ENCODE measurements around the gene NSD1. TPM values are rescaled to one million over a fixed set of nuclear protein-coding genes. Genes with fewer than 3 reads are reported as not detected.
A peak's percentile ranks its signal among the peaks of the same experiment; 100 is the strongest.

The NSD1 gene
- total RNA-seq, 2 donors from 2014 or later: 89.8 to 114 TPM

DNA sequence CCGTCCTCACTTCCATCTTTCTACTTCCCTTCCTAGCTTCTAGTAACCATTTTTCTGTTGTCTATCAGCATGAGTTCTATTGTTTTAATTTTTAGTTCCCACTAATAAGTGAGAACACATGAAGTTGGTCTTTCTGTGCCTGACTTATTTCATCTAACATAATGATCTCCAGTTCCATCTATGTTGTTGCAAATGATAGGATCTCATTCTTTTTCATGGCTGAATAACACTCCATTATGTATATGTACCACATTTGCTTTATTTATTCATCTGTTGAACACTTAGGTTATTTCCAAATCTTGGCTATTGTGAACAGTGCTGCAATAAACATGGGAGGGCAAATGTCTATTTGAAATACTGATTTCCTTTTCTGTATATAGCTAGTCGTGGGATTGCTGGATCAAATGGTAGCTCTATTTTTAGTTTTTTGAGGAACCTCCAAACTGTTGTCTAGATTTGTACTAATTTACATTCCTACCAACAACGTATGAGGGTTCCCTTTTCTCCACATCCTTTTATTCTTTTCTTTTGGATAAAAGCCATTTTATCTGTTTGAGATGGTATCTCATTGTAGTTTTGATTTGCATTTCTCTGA, 50.3 kb downstream of the NSD1 start:
- ATAC-seq (replicated peaks in 1 of 2) (no peak), DNase-seq (no peak)
- Mint-ChIP-seq H3K27ac (peak overlapping the region; percentile 83), H3K9me3 (no peaks in the 10 kb centered on the region), H3K36me3 (ENCODE audit: insufficient read depth in 2 of 2) (peaks cover 0 to 4% of the 10 kb centered on the region in 2 donors), H3K27me3 (ENCODE audit: low read depth) (no peaks in the 10 kb centered on the region), H3K4me3 (no peak overlapping the region), H3K4me1 (ENCODE audit: low read depth) (peaks cover 30% of the 10 kb centered on the region)

- ATAC-seq (replicated peaks in 1 of 2): no peak
- Mint-ChIP-seq H3K4me1 (ENCODE audit: low read depth) (peaks cover 30% of the 10 kb centered on the region), H3K27me3 (ENCODE audit: low read depth) (no peaks in the 10 kb centered on the region)
Measured at GRCh38 chr5:177185993-177186392, 52.4 kb downstream of the NSD1 start.

GRCh38 chr5:177186645-177187044, 53.1 kb downstream of the NSD1 start:
- peaks cover 0 to 5% of the 10 kb centered on the region in 2 donors for H3K36me3 Mint-ChIP-seq (ENCODE audit: insufficient read depth in 2 of 2)
- H3K9me3 Mint-ChIP-seq: no peaks in the 10 kb centered on the region
- no peaks in the 10 kb centered on the region for H3K27me3 Mint-ChIP-seq (ENCODE audit: low read depth)
- peaks cover 30% of the 10 kb centered on the region for H3K4me1 Mint-ChIP-seq (ENCODE audit: low read depth)
- DNase-seq (no peak), ATAC-seq (replicated peaks in 1 of 2) (no peak)
- H3K4me3 Mint-ChIP-seq: no peak overlapping the region
- no peak overlapping the region for H3K27ac Mint-ChIP-seq

More at GRCh38 chr5:177185993-177186392, 52.4 kb downstream of the NSD1 start:
- Mint-ChIP-seq H3K36me3 (ENCODE audit: insufficient read depth in 2 of 2) (peaks cover 0 to 6% of the 10 kb centered on the region in 2 donors), H3K27ac (no peak overlapping the region), H3K4me3 (no peak overlapping the region), H3K9me3 (no peaks in the 10 kb centered on the region)
- no peak for DNase-seq

DNA sequence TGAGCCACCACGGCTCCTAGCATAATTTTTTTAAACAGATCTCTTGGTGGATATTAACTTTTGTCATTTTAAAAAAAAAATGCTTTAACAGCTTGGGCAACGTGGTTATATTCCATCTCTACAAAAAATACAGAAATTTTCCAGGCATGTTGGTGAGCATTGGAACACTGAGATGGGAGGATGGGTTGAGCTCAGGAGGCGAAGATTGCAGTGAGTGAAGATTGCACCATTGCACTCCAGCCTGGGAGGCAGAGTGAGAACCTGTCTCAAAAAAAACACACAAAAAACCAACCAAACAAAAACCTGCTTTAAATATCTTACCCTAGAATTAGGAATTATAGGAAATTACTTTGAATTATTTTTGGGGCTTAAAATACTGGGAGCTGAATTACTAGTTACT, 55.2 kb downstream of the NSD1 start:
- peak overlapping the region; percentile 42 for H3K27ac Mint-ChIP-seq
- no peaks in the 10 kb centered on the region for H3K9me3 Mint-ChIP-seq
- H3K4me1 Mint-ChIP-seq (ENCODE audit: low read depth): peaks cover 21% of the 10 kb centered on the region
- no peaks in the 10 kb centered on the region for H3K27me3 Mint-ChIP-seq (ENCODE audit: low read depth)
- no peak overlapping the region for H3K4me3 Mint-ChIP-seq
- DNase-seq (no peak), ATAC-seq (replicated peaks in 1 of 2) (no peak)
- H3K36me3 Mint-ChIP-seq (ENCODE audit: insufficient read depth in 2 of 2): peaks cover 0 to 7% of the 10 kb centered on the region in 2 donors

- ATAC-seq (replicated peaks in 1 of 2) (no peak), DNase-seq (no peak)
- Mint-ChIP-seq H3K9me3 (no peaks in the 10 kb centered on the region), H3K27me3 (ENCODE audit: low read depth) (no peaks in the 10 kb centered on the region), H3K4me1 (ENCODE audit: low read depth) (peaks cover 15% of the 10 kb centered on the region), H3K36me3 (ENCODE audit: insufficient read depth in 2 of 2) (peaks cover 0 to 9% of the 10 kb centered on the region in 2 donors), H3K4me3 (no peak overlapping the region), H3K27ac (peak overlapping the region; percentile 54)
Measured at GRCh38 chr5:177189416-177189815, 55.8 kb downstream of the NSD1 start.

GRCh38 chr5:177189965-177190364, 56.4 kb downstream of the NSD1 start:
- H3K9me3 Mint-ChIP-seq: no peaks in the 10 kb centered on the region
- no peak overlapping the region for H3K27ac Mint-ChIP-seq
- H3K36me3 Mint-ChIP-seq (ENCODE audit: insufficient read depth in 2 of 2): peaks cover 0 to 9% of the 10 kb centered on the region in 2 donors
- H3K4me3 Mint-ChIP-seq: no peak overlapping the region
- peaks cover 15% of the 10 kb centered on the region for H3K4me1 Mint-ChIP-seq (ENCODE audit: low read depth)
- ATAC-seq (replicated peaks in 1 of 2) (no peak), DNase-seq (no peak)
- no peaks in the 10 kb centered on the region for H3K27me3 Mint-ChIP-seq (ENCODE audit: low read depth)

DNA sequence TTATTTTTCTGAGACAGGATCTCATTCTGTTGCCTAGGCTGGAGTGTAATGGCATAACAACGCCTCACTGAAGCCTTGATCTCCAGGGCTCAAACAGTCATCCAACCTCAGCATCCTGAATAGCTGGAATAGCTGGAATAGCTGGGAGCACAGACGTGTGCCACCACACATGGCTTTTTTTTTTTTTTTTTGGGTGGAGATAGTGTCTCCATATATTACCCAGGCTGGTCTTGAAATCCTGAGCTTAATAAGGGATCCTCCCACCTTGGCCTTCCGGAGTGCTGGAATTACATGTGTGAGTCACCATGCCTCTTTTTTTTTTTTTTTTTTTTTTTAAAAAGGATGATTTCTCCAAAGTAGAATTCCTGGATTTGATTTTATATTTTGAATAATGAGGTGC, 60.7 kb downstream of the NSD1 start:
- no peaks in the 10 kb centered on the region for H3K9me3 Mint-ChIP-seq
- no peaks in the 10 kb centered on the region for H3K4me1 Mint-ChIP-seq (ENCODE audit: low read depth)
- ATAC-seq (replicated peaks in 1 of 2) (no peak), DNase-seq (no peak)
- peaks cover 0 to 17% of the 10 kb centered on the region in 2 donors for H3K36me3 Mint-ChIP-seq (ENCODE audit: insufficient read depth in 2 of 2)
- no peak overlapping the region for H3K27ac Mint-ChIP-seq
- H3K4me3 Mint-ChIP-seq: no peak overlapping the region
- no peaks in the 10 kb centered on the region for H3K27me3 Mint-ChIP-seq (ENCODE audit: low read depth)

DNA sequence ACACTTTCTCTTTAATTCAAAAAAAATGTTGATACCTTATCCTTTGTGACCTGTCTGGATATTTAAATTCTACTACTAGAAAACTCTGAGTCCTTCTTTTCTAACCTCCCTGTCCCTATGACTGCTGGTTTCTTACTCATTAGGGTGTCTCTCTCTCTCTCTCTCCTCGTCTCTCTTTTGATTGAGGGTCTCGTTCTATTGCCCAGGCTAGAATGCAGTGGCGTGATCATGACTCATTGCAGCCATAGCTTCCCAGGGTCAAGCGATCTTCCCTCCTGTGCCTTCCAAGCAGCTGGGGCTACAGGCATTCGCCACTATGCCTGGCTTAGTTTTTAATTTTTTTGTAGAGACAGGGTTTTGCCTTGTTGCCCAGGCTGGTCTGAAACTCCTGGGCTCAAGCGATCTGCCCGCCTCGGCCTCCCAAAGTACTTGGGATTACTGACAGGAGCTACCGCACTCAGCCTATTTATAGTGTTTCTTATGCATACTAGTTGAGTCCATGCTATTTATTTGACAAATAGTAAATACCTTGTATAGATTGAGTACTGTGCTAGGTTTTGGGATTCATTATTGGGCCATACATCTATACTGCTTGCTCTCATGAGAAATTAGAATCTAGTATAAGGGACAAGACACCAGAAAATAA, 61.9 kb downstream of the NSD1 start:
- H3K27me3 Mint-ChIP-seq (ENCODE audit: low read depth): no peaks in the 10 kb centered on the region
- H3K36me3 Mint-ChIP-seq (ENCODE audit: insufficient read depth in 2 of 2): peaks cover 0 to 18% of the 10 kb centered on the region in 2 donors
- DNase-seq (no peak), ATAC-seq (replicated peaks in 1 of 2) (no peak)
- no peak overlapping the region for H3K4me3 Mint-ChIP-seq
- no peaks in the 10 kb centered on the region for H3K4me1 Mint-ChIP-seq (ENCODE audit: low read depth)
- H3K27ac Mint-ChIP-seq: no peak overlapping the region
- no peaks in the 10 kb centered on the region for H3K9me3 Mint-ChIP-seq

DNA sequence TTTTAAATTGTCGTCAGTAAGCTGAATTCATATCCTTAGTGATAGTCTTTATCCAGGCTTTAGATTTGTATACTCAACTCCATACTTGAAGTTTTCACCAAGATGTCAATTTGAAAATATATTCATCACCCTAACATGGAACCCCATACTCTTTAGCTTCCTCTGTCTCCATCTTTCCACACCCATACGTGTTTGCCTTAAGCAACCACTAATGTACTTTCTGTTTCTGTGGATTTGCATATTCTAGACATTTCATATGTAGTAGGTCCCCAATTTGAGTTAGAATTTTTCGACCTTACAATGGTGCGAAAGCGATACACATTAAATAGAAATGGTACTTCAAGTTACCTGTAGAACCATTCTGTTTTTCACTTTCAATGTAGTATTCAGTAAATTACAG, 65.2 kb downstream of the NSD1 start:
- H3K4me3 Mint-ChIP-seq: no peak overlapping the region
- no peak overlapping the region for H3K27ac Mint-ChIP-seq
- ATAC-seq (replicated peaks in 1 of 2) (no peak), DNase-seq (no peak)
- H3K9me3 Mint-ChIP-seq: no peaks in the 10 kb centered on the region
- H3K4me1 Mint-ChIP-seq (ENCODE audit: low read depth): peaks cover 5% of the 10 kb centered on the region
- H3K27me3 Mint-ChIP-seq (ENCODE audit: low read depth): no peaks in the 10 kb centered on the region
- peaks cover 0 to 24% of the 10 kb centered on the region in 2 donors for H3K36me3 Mint-ChIP-seq (ENCODE audit: insufficient read depth in 2 of 2)

- Mint-ChIP-seq H3K27me3 (ENCODE audit: low read depth) (no peaks in the 10 kb centered on the region), H3K4me1 (ENCODE audit: low read depth) (peaks cover 5% of the 10 kb centered on the region), H3K27ac (no peak overlapping the region), H3K36me3 (ENCODE audit: insufficient read depth in 2 of 2) (peaks cover 2 to 22% of the 10 kb centered on the region in 2 donors), H3K9me3 (no peaks in the 10 kb centered on the region), H3K4me3 (no peak overlapping the region)
- ATAC-seq (replicated peaks in 1 of 2): no peak
- no peak for DNase-seq
Measured at GRCh38 chr5:177204281-177204680, 70.7 kb downstream of the NSD1 start.

- Mint-ChIP-seq H3K4me1 (ENCODE audit: low read depth) (peaks cover 5% of the 10 kb centered on the region), H3K36me3 (ENCODE audit: insufficient read depth in 2 of 2) (peaks cover 3 to 30% of the 10 kb centered on the region in 2 donors), H3K4me3 (no peak overlapping the region), H3K9me3 (no peaks in the 10 kb centered on the region), H3K27me3 (ENCODE audit: low read depth) (no peaks in the 10 kb centered on the region), H3K27ac (peak overlapping the region; percentile 22)
- ATAC-seq (replicated peaks in 1 of 2): no peak
- DNase-seq: no peak
Measured at GRCh38 chr5:177209610-177210009, 76.0 kb downstream of the NSD1 start.

- ATAC-seq (replicated peaks in 1 of 2) (no peak), DNase-seq (no peak)
- no peak overlapping the region for H3K4me3 Mint-ChIP-seq
- no peak overlapping the region for H3K27ac Mint-ChIP-seq
- peaks cover 3 to 25% of the 10 kb centered on the region in 2 donors for H3K36me3 Mint-ChIP-seq (ENCODE audit: insufficient read depth in 2 of 2)
- peaks cover 5% of the 10 kb centered on the region for H3K4me1 Mint-ChIP-seq (ENCODE audit: low read depth)
- H3K9me3 Mint-ChIP-seq: no peaks in the 10 kb centered on the region
- H3K27me3 Mint-ChIP-seq (ENCODE audit: low read depth): no peaks in the 10 kb centered on the region
Measured at GRCh38 chr5:177212242-177212641, 78.7 kb downstream of the NSD1 start.

DNA sequence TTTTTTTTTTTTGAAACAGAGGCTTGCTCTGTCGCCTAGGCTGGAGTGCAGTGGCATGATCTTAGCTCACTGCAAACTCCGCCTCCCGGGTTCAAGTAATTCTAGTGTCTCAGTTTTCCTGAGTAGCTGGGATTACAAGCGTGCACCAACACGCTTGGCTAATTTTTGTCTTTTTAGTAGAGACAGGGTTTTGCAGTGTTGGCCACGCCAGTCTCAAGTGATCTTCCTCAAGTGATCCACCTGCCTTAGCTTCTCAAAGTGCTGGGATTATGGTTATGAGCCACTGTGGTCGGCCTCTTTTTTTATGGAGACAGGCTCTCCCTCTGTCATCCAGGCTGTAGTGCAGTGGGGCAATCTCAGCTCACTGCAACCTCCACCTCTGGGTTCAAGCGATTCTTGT, 87.0 kb downstream of the NSD1 start:
- DNase-seq (no peak), ATAC-seq (replicated peaks in 1 of 2) (no peak)
- Mint-ChIP-seq H3K4me1 (ENCODE audit: low read depth) (peaks cover 24% of the 10 kb centered on the region), H3K27me3 (ENCODE audit: low read depth) (no peaks in the 10 kb centered on the region), H3K27ac (no peak overlapping the region), H3K36me3 (ENCODE audit: insufficient read depth in 2 of 2) (peaks cover 2 to 12% of the 10 kb centered on the region in 2 donors), H3K4me3 (no peak overlapping the region), H3K9me3 (no peaks in the 10 kb centered on the region)

DNA sequence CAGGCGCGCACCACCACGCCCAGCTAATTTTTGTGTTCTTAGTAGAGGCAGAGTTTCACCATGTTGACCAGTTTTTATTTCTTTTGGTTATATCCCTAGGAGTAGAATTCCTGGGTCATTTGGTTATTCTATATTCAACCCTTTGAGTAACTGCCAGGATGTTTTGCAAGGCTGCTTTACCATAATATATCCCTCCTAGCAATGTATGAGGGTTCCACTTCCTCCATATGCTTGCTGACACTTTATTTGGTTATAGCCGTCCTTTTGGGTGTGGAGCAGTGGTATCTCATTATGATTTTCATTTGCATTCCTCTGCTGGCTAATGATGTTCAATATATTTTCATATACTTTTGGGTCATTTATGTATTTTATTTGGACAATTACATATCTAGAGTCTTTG, 88.7 kb downstream of the NSD1 start:
- Mint-ChIP-seq H3K9me3 (no peaks in the 10 kb centered on the region), H3K4me3 (no peak overlapping the region), H3K27me3 (ENCODE audit: low read depth) (no peaks in the 10 kb centered on the region), H3K4me1 (ENCODE audit: low read depth) (peaks cover 24% of the 10 kb centered on the region), H3K27ac (no peak overlapping the region), H3K36me3 (ENCODE audit: insufficient read depth in 2 of 2) (peaks cover 2 to 14% of the 10 kb centered on the region in 2 donors)
- DNase-seq: no peak
- ATAC-seq (replicated peaks in 1 of 2): no peak
